ENCODE measurements around the gene TAB2. TPM values are rescaled to one million over a fixed set of nuclear protein-coding genes. Genes with fewer than 3 reads are reported as not detected.

Gene TAB2
- polyA plus RNA-seq, 2 of the 4 experiments (the other 2 are of a cell fraction), result 23.0 to 49.0 TPM

- WGBS (ENCODE audit: missing lambda C conversion rate), result 69% methylated on average over 5 of the region's 5 CpGs
- no peaks in the 10 kb centered on the region for H3K9me3 ChIP-seq
- FAIRE-seq (no peak), ATAC-seq (no peak), DNase-seq (ENCODE audit: low read depth in 1 of 2, low spot score in 1 of 2) (no peak)
- peak overlapping the region; percentile 53 to 66; a peak in 5 of 6 replicates for H3K27ac ChIP-seq
- ChIA-PET CTCF (interaction anchor here (1.2 kb wide), 1 partner anchor 17 kb away, joined by 4 read pairs; no protein-coding TSS in a partner anchor), POLR2A (no interaction called here)
- TF ChIP-seq CEBPB (IDR thresholded peaks at IDR 0.05) (peak; percentile 15 to 53; a peak in 2 of 4 replicates), HOXA7 (CRISPR knock-in tag; IDR thresholded peaks at IDR 0.05) (no peak)
- peaks cover 8% of the 10 kb centered on the region; the same call in 2 of the 3 replicates for H3K4me1 ChIP-seq
- 0 out of 3 replicates have a peak overlapping the region, but pooled peaks have one; percentile 2 for H3K4me2 ChIP-seq
- H3K4me3 ChIP-seq, result no peak overlapping the region
Measured at GRCh38 chr6:149405823-149406765, 88.6 kb downstream of the TAB2 start.

GRCh38 chr6:149409617-149410016 is 92.1 kb downstream of the TAB2 start:
- TF ChIP-seq MYC (IDR thresholded peaks at IDR 0.05; ENCODE audit: borderline replicate concordance, low read length) (no peak), MAFK (IDR thresholded peaks at IDR 0.05; ENCODE audit: partially characterized antibody) (no peak), SREBF2 (IDR thresholded peaks at IDR 0.05) (no peak), EHMT2 (IDR thresholded peaks at IDR 0.05; ENCODE audit: low read depth) (no peak), HOXB13 (CRISPR knock-in tag; IDR thresholded peaks at IDR 0.05; ENCODE audit: low read depth) (no peak), CHD4 (IDR thresholded peaks at IDR 0.05; ENCODE audit: borderline replicate concordance) (no peak), NPAS2 (CRISPR knock-in tag; IDR thresholded peaks at IDR 0.05; ENCODE audit: borderline replicate concordance) (no peak), HDAC2 (IDR thresholded peaks at IDR 0.05) (no peak), BHLHE40 (IDR thresholded peaks at IDR 0.05; ENCODE audit: low read depth, low read length) (no peak)
- ATAC-seq, result no peak
- no peak overlapping the region for H3K27ac ChIP-seq
- WGBS (ENCODE audit: missing lambda C conversion rate), result 100% methylated on average over 3 of the region's 3 CpGs
- no peak for FAIRE-seq
- peaks cover 8% of the 10 kb centered on the region; the same call in 2 of the 3 replicates for H3K4me1 ChIP-seq
- no peaks in the 10 kb centered on the region for H3K9me3 ChIP-seq
- CTCF ChIA-PET, result interaction anchor here (0.5 to 2.6 kb wide), 5 partner anchors 16 to 279 kb away, joined by 3 to 10 read pairs (median 3); no protein-coding TSS in a partner anchor
- POLR2A ChIA-PET, result no interaction called here
- DNase-seq (ENCODE audit: low read depth in 1 of 2, low spot score in 1 of 2), result no peak
- H3K4me2 ChIP-seq, result no peak overlapping the region
- H3K4me3 ChIP-seq, result no peak overlapping the region

GRCh38 chr6:149410557-149410956 is 93.0 kb downstream of the TAB2 start:
- TF ChIP-seq CBX2 (IDR thresholded peaks at IDR 0.05; ENCODE audit: borderline replicate concordance, low read depth), result no peak
- TF ChIP-seq EHF (CRISPR knock-in tag; IDR thresholded peaks at IDR 0.05), result no peak
- no peak for TF ChIP-seq JUN (IDR thresholded peaks at IDR 0.05)
- no peak for TF ChIP-seq PHF8 (IDR thresholded peaks at IDR 0.05; ENCODE audit: borderline replicate concordance, low read depth)
- no peak for FAIRE-seq
- ATAC-seq, result no peak
- H3K9me3 ChIP-seq, result no peaks in the 10 kb centered on the region
- H3K4me1 ChIP-seq, result peaks cover 8% of the 10 kb centered on the region; the same call in 2 of the 3 replicates
- ChIA-PET POLR2A (no interaction called here), CTCF (interaction anchor here (0.9 to 2.6 kb wide), 3 partner anchors 15 to 76 kb away, joined by 3 to 10 read pairs (median 3); no protein-coding TSS in a partner anchor)
- no peak for DNase-seq (ENCODE audit: low read depth in 1 of 2, low spot score in 1 of 2)
- no peak overlapping the region for H3K4me3 ChIP-seq
- no peak overlapping the region for H3K27ac ChIP-seq
- no peak overlapping the region for H3K4me2 ChIP-seq

- ATAC-seq, result no peak
- no peak overlapping the region for H3K4me2 ChIP-seq
- no peak for FAIRE-seq
- no peak for DNase-seq (ENCODE audit: low read depth in 1 of 2, low spot score in 1 of 2)
- no peak overlapping the region for H3K27ac ChIP-seq
- no peaks in the 10 kb centered on the region for H3K4me1 ChIP-seq
- ChIA-PET CTCF (interaction anchor here (1.8 kb wide), 1 partner anchor 18 kb away, joined by 5 read pairs; no protein-coding TSS in a partner anchor), POLR2A (no interaction called here)
- no peak for TF ChIP-seq TFCP2L1 (CRISPR knock-in tag; IDR thresholded peaks at IDR 0.05)
- TF ChIP-seq HOXA7 (CRISPR knock-in tag; IDR thresholded peaks at IDR 0.05), result no peak
- no peak for TF ChIP-seq HOXB13 (CRISPR knock-in tag; IDR thresholded peaks at IDR 0.05; ENCODE audit: low read depth)
- TF ChIP-seq TP53 (CRISPR knock-in tag; IDR thresholded peaks at IDR 0.05), result no peak
- no peak overlapping the region for H3K4me3 ChIP-seq
- H3K9me3 ChIP-seq, result no peaks in the 10 kb centered on the region
- 92% methylated on average over 4 of the region's 4 CpGs for WGBS (ENCODE audit: missing lambda C conversion rate)
Measured at GRCh38 chr6:149414009-149414408, 96.5 kb downstream of the TAB2 start.
